Ascending aorta (tissue), 2 donors: Measurements from ENCODE around the gene ANAPC16. TPM values are rescaled to one million over a fixed set of nuclear protein-coding genes. Genes with fewer than 3 reads are reported as not detected.
"Not testable (repeated sequence)": the region's sequence is repeated elsewhere in the genome, so short reads cannot be mapped to it uniquely, and the experiment has no call there.

Source experiments
- DNase-seq, 2 donors: peaks; one replicate each; pipeline ENCODE4 v3.0.0-alpha.2; 2019; ENCODE audit warnings: low spot score in 2 of 2
- H3K27ac ChIP-seq, 2 donors: fragments of 200-600 bp; sonication (generic); one replicate each; pipeline ENCODE4 v1.5.1; 2016 to 2017; ENCODE audit warnings: mild to moderate bottlenecking in 1 of 2
- H3K27me3 ChIP-seq: fragments of 200-600 bp; sonication (generic); one replicate; pipeline ENCODE4 v1.5.1; 2017
- H3K36me3 ChIP-seq, 2 donors: fragments of 200-600 bp; sonication (generic); one replicate each; pipeline ENCODE4 v1.5.1; 2016
- H3K4me1 ChIP-seq, 2 donors: fragments of 200-600 bp; sonication (generic); one replicate each; pipeline ENCODE4 v1.5.1; 2016 to 2017; ENCODE audit warnings: mild to moderate bottlenecking in 1 of 2
- H3K4me3 ChIP-seq, 2 donors: fragments of 200-600 bp; sonication (generic); one replicate each; pipeline ENCODE4 v1.5.1; 2016 to 2017; ENCODE audit warnings: mild to moderate bottlenecking in 1 of 2
- H3K9me3 ChIP-seq, 2 donors: fragments of 200-600 bp; sonication (generic); one replicate each; pipeline ENCODE4 v1.5.1; 2016
- CTCF ChIP-seq, 3 experiments: fragments of 200-600 bp in 2 of 3; fragments of 450-650 bp in 1 of 3; sonication (generic) in 2 of 3; IDR thresholded peaks; one replicate each; pipeline ENCODE4 v1.5.1; 2016 to 2019; ENCODE audit warnings: antibody characterized with exemption in 3 of 3, mild to moderate bottlenecking in 1 of 3, moderate library complexity in 1 of 3
- intact Hi-C: fragments of 100-400 bp; cut with DNase I; formaldehyde crosslinking; loops from one replicate; pipeline ENCODE4 v1.15.1; 2023
- total RNA-seq: library from RNA; depleted of rRNA; stranded (reverse); fragments of >200 nt; gene quantifications from one replicate; pipeline ENCODE4 v1.1.0, GENCODE V29; 2016

Gene ANAPC16
- total RNA-seq, 1 donor from 2014 or later: 22.8 TPM

- DNase-seq: no peak
- no peaks in the 10 kb centered on the region for H3K9me3 ChIP-seq
- H3K27ac ChIP-seq: peak overlapping the region; percentile 84 to 97
- intact Hi-C loops: no loop called here
- H3K4me3 ChIP-seq: no peak overlapping the region
- peaks cover 44 to 75% of the 10 kb centered on the region in 2 donors for H3K4me1 ChIP-seq
- no peak for TF ChIP-seq CTCF (IDR thresholded peaks at IDR 0.05)
- no peaks in the 10 kb centered on the region for H3K27me3 ChIP-seq
- H3K36me3 ChIP-seq: no peaks in the 10 kb centered on the region
Measured at GRCh38 chr10:72244573-72245038, 28.8 kb downstream of the ANAPC16 start.

GRCh38 chr10:72245949-72246525, 30.2 kb downstream of the ANAPC16 start:
- Histone ChIP-seq H3K27me3 (no peaks in the 10 kb centered on the region), H3K4me3 (no peak overlapping the region), H3K36me3 (no peaks in the 10 kb centered on the region), H3K27ac (peak overlapping the region; percentile 91 to 97), H3K9me3 (no peaks in the 10 kb centered on the region), H3K4me1 (peaks cover 54 to 88% of the 10 kb centered on the region in 2 donors)
- no peak for TF ChIP-seq CTCF (IDR thresholded peaks at IDR 0.05)
- intact Hi-C loops: no loop called here
- no peak for DNase-seq

- peaks cover 49 to 85% of the 10 kb centered on the region in 2 donors for H3K4me1 ChIP-seq
Measured at GRCh38 chr10:72248468-72249151, 32.8 kb downstream of the ANAPC16 start.

GRCh38 chr10:72249176-72249862, 33.5 kb downstream of the ANAPC16 start:
- H3K9me3 ChIP-seq, H3K36me3 ChIP-seq, H3K27me3 ChIP-seq, DNase-seq: not testable (repeated sequence)
- intact Hi-C loops: loop anchor here (2.0 kb wide), 1 partner anchor 49 kb away; no protein-coding TSS in a partner anchor
- peaks cover 52 to 85% of the 10 kb centered on the region in 2 donors for H3K4me1 ChIP-seq
- peak overlapping the region; percentile 91 to 97 for H3K27ac ChIP-seq
- H3K4me3 ChIP-seq: peak overlapping the region in 1 of 2 donors; percentile 44

More at GRCh38 chr10:72248468-72249151, 32.8 kb downstream of the ANAPC16 start:
- peak overlapping the region in 1 of 2 donors; percentile 44 for H3K4me3 ChIP-seq
- DNase-seq: peak; percentile 83 to 96
- TF ChIP-seq CTCF (IDR thresholded peaks at IDR 0.05): no peak
- H3K36me3 ChIP-seq: no peaks in the 10 kb centered on the region
- peak overlapping the region; percentile 91 to 97 for H3K27ac ChIP-seq
- intact Hi-C loops: loop anchor here (1.0 to 2.0 kb wide), 2 partner anchors 25 to 50 kb away; partner anchors contain the start of gene DDIT4
- no peaks in the 10 kb centered on the region for H3K27me3 ChIP-seq
- no peaks in the 10 kb centered on the region for H3K9me3 ChIP-seq

- no peak for TF ChIP-seq CTCF (IDR thresholded peaks at IDR 0.05)
- no peak overlapping the region for H3K4me3 ChIP-seq
- peak overlapping the region; percentile 91 to 97 for H3K27ac ChIP-seq
- peak in 1 of 2 donors; percentile 78 for DNase-seq
- H3K27me3 ChIP-seq: no peaks in the 10 kb centered on the region
- H3K36me3 ChIP-seq: no peaks in the 10 kb centered on the region
- H3K9me3 ChIP-seq: no peaks in the 10 kb centered on the region
- peaks cover 55 to 85% of the 10 kb centered on the region in 2 donors for H3K4me1 ChIP-seq
- intact Hi-C loops: no loop called here
Measured at GRCh38 chr10:72250666-72251065, 34.9 kb downstream of the ANAPC16 start.
